Vagina (tissue), 2 donors: ENCODE results near the gene APCDD1. TPM values are rescaled to one million over a fixed set of nuclear protein-coding genes. Genes with fewer than 3 reads are reported as not detected.

Source experiments
- DNase-seq, 2 donors: peaks; one replicate each; pipeline ENCODE4 v3.0.0-alpha.2; 2017; ENCODE audit errors: extremely low spot score in 2 of 2
- H3K27ac ChIP-seq: fragments of 200-600 bp; sonication (generic); one replicate; pipeline ENCODE4 v1.5.1; 2019
- H3K27me3 ChIP-seq: fragments of 200-600 bp; sonication (generic); one replicate; pipeline ENCODE4 v1.5.1; 2019
- H3K36me3 ChIP-seq, 2 donors: fragments of 200-600 bp; sonication (generic); one replicate each; pipeline ENCODE4 v1.5.1; 2017 to 2019
- H3K4me1 ChIP-seq: fragments of 200-600 bp; sonication (generic); one replicate; pipeline ENCODE4 v1.5.1; 2019
- H3K4me3 ChIP-seq, 2 donors: fragments of 200-600 bp; sonication (generic); 1 replicate in 1 of 2; 2 replicates in 1 of 2; pipeline ENCODE4 v1.5.1; 2016 to 2019
- H3K9me3 ChIP-seq: fragments of 200-600 bp; sonication (generic); one replicate; pipeline ENCODE4 v1.5.1; 2019
- POLR2A ChIP-seq, 2 donors: fragments of 450-650 bp; IDR thresholded peaks; one replicate each; pipeline ENCODE4 v1.6.1; 2017; ENCODE audit warnings: antibody characterized with exemption in 2 of 2, mild to moderate bottlenecking in 2 of 2, moderate library complexity in 2 of 2
- POLR2AphosphoS5 ChIP-seq, 2 donors: sonication (generic); formaldehyde crosslinking; IDR thresholded peaks; one replicate each; pipeline ENCODE4 v1.9.0; 2017; ENCODE audit warnings: antibody characterized with exemption in 2 of 2, mild to moderate bottlenecking in 2 of 2, low read depth in 1 of 2; ENCODE audit not compliant: insufficient read depth in 1 of 2
- intact Hi-C: fragments of 100-400 bp; cut with DNase I; formaldehyde crosslinking; loops from one replicate; pipeline ENCODE4 v1.15.1; 2023
- total RNA-seq: library from RNA; depleted of rRNA; stranded (reverse); fragments of >200 nt; gene quantifications from one replicate; pipeline ENCODE4 v1.2.3, GENCODE V29; 2016
- TF ChIP-seq, protein P1 (sequence below), 3 experiments: fragments of 450-650 bp in 2 of 3; fragments of 200-600 bp in 1 of 3; sonication (generic) in 1 of 3; IDR thresholded peaks; one replicate each; pipeline ENCODE4 v1.5.1; 2017 to 2019; ENCODE audit warnings: antibody characterized with exemption in 3 of 3, mild to moderate bottlenecking in 2 of 3, moderate library complexity in 2 of 3

Gene APCDD1
- total RNA-seq, 1 donor from 2014 or later, result 110 TPM

DNA sequence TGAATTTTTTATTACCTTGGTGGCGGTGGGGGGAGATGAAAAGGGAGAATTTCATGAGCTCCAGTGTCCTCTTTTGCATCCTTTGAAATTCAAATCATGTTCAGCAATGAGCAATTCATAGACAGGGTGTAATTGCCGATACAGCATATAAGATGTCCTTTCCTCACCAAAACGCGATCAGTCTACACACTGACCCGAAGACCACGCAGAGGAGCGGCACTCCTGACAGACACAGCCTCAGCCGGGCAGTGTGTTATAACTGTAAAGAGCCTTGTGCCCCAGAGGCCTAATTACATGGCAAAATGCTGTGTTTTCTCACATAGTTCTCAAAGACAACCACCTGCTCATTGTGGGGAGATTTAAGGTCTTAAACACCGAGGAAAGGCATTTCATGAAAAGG is 38.4 kb upstream of the APCDD1 start:
- intact Hi-C loops, result no loop called here
- TF ChIP-seq, protein P1, sequence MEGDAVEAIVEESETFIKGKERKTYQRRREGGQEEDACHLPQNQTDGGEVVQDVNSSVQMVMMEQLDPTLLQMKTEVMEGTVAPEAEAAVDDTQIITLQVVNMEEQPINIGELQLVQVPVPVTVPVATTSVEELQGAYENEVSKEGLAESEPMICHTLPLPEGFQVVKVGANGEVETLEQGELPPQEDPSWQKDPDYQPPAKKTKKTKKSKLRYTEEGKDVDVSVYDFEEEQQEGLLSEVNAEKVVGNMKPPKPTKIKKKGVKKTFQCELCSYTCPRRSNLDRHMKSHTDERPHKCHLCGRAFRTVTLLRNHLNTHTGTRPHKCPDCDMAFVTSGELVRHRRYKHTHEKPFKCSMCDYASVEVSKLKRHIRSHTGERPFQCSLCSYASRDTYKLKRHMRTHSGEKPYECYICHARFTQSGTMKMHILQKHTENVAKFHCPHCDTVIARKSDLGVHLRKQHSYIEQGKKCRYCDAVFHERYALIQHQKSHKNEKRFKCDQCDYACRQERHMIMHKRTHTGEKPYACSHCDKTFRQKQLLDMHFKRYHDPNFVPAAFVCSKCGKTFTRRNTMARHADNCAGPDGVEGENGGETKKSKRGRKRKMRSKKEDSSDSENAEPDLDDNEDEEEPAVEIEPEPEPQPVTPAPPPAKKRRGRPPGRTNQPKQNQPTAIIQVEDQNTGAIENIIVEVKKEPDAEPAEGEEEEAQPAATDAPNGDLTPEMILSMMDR (IDR thresholded peaks at IDR 0.05), result no peak
- no peak for TF ChIP-seq POLR2A (IDR thresholded peaks at IDR 0.05)
- no peak for TF ChIP-seq POLR2AphosphoS5 (IDR thresholded peaks at IDR 0.05; ENCODE audit: insufficient read depth in 1 of 2, low read depth in 1 of 2)
- H3K36me3 ChIP-seq, result no peaks in the 10 kb centered on the region
- no peak for DNase-seq
- H3K9me3 ChIP-seq, result no peaks in the 10 kb centered on the region
- no peak overlapping the region for H3K4me3 ChIP-seq
- H3K27me3 ChIP-seq, result no peaks in the 10 kb centered on the region
- H3K27ac ChIP-seq, result no peak overlapping the region
- no peaks in the 10 kb centered on the region for H3K4me1 ChIP-seq

DNA sequence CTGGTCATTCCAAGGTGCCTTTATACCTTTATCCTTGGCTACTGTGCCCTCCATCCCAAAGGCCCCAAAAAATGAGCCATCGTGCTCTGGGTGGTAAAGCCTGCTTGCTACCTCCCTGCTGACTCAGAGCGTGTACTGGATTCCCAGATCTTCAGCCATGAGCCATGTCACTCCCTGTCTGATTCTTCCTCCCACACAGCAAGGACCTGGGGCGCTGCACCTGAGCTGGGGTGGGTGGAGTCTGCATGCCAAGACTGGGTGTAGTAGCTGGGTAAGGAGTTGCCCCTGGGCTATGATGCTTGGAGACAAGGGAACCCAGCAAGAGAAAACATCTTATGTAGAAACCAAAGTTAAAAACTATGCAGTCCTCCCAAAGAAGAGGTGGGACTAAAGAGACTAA is 37.2 kb upstream of the APCDD1 start:
- no peaks in the 10 kb centered on the region for H3K36me3 ChIP-seq
- TF ChIP-seq, protein P1 (IDR thresholded peaks at IDR 0.05), result no peak
- peak in 1 of 2 donors; percentile 14 for TF ChIP-seq POLR2AphosphoS5 (IDR thresholded peaks at IDR 0.05; ENCODE audit: insufficient read depth in 1 of 2, low read depth in 1 of 2)
- no peak overlapping the region for H3K4me3 ChIP-seq
- H3K27me3 ChIP-seq, result no peaks in the 10 kb centered on the region
- peak overlapping the region; percentile 23 for H3K27ac ChIP-seq
- H3K4me1 ChIP-seq, result peaks cover 2% of the 10 kb centered on the region
- no peaks in the 10 kb centered on the region for H3K9me3 ChIP-seq
- DNase-seq, result peak in 1 of 2 donors; percentile 88
- intact Hi-C loops, result no loop called here

DNA sequence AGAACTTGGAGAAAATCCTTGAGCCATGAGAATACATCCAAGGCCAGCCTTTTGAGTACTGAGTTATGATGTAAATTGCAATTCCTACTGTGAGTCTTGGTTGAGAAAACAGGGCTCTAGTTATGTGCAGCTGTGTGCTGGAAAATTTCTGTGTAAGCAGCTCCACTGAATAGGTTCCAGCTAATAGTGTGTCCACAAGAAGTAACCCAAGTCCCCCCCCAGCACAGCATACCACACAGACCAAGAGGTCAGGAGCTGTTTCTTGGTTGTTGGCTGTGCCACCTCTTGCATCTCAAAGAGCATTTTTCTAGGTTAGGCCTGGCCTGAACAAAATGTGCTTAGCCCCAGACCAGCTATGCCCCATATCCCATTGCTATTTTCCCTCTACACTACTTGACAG is 36.8 kb upstream of the APCDD1 start:
- no peaks in the 10 kb centered on the region for H3K36me3 ChIP-seq
- TF ChIP-seq POLR2AphosphoS5 (IDR thresholded peaks at IDR 0.05; ENCODE audit: insufficient read depth in 1 of 2, low read depth in 1 of 2) (no peak), POLR2A (IDR thresholded peaks at IDR 0.05) (no peak)
- TF ChIP-seq, protein P1 (IDR thresholded peaks at IDR 0.05), result no peak
- H3K4me1 ChIP-seq, result peaks cover 7% of the 10 kb centered on the region
- no peak overlapping the region for H3K27ac ChIP-seq
- intact Hi-C loops, result no loop called here
- no peaks in the 10 kb centered on the region for H3K27me3 ChIP-seq
- no peak overlapping the region for H3K4me3 ChIP-seq
- no peaks in the 10 kb centered on the region for H3K9me3 ChIP-seq
- no peak for DNase-seq

DNA sequence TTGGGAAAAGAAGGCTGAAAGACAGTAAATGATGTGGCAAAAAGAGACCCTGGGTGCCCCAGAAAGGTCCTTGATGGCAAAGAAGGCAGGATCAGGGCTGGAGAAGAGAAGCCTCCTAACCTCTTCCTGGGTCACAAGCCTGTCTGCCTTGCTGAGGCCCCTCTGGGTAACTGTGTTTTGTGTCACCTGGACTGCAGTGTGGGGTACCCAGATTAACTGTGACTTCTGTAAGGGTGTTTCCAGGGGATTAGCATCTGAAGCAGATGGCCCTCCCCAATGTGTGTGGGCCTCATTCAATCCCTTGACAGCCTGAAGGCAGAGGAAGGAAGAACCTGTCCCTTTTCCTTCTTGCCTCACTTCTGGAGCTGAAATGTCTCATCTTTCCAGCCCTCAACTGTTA is 35.6 kb upstream of the APCDD1 start:
- no peaks in the 10 kb centered on the region for H3K36me3 ChIP-seq
- no peak for DNase-seq
- intact Hi-C loops, result no loop called here
- no peaks in the 10 kb centered on the region for H3K27me3 ChIP-seq
- TF ChIP-seq, protein P1 (IDR thresholded peaks at IDR 0.05), result no peak
- TF ChIP-seq POLR2A (IDR thresholded peaks at IDR 0.05), result no peak
- no peak for TF ChIP-seq POLR2AphosphoS5 (IDR thresholded peaks at IDR 0.05; ENCODE audit: insufficient read depth in 1 of 2, low read depth in 1 of 2)
- H3K9me3 ChIP-seq, result no peaks in the 10 kb centered on the region
- H3K27ac ChIP-seq, result no peak overlapping the region
- peaks cover 17% of the 10 kb centered on the region for H3K4me1 ChIP-seq
- no peak overlapping the region for H3K4me3 ChIP-seq

DNA sequence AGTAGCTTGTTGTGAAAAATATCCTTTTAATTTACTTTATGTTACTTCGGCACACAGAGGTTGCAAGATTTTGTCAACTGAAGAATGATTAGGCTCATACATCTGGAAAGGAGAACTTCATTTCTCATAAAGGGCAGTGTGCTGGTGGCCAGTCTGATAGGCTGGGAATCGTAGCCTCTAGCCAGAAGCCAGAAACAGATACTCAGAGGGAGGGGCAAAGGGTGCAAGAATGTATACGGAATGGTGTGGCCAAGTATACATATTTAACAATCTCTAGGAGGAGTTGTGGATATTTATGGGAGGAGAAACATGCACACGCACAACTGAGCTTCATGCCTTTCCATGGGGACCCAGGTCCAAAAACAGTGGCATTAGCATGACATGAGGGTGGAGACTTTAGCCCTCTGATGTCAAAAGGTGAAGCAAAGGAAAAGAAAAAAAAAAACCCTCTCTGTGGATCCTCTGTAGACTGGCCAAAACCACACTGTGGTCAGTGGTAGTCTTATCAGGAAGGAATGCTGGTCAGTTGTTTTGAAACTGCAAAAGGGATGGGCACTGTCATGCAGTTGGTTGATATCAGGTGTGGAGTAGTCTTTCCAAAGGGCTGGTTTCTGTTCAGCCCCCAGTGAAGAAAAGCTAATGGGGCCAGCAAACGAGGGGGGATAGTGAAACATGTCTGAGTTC is 34.9 kb upstream of the APCDD1 start:
- Histone ChIP-seq H3K27ac (no peak overlapping the region), H3K4me3 (no peak overlapping the region), H3K9me3 (no peaks in the 10 kb centered on the region), H3K4me1 (peaks cover 22% of the 10 kb centered on the region), H3K27me3 (no peaks in the 10 kb centered on the region), H3K36me3 (no peaks in the 10 kb centered on the region)
- no peak for DNase-seq
- TF ChIP-seq POLR2AphosphoS5 (IDR thresholded peaks at IDR 0.05; ENCODE audit: insufficient read depth in 1 of 2, low read depth in 1 of 2) (no peak), POLR2A (IDR thresholded peaks at IDR 0.05) (no peak)
- TF ChIP-seq, protein P1 (IDR thresholded peaks at IDR 0.05), result no peak
- intact Hi-C loops, result no loop called here
